Ascending aorta (tissue), 2 donors: ENCODE results near the gene LTB4R. TPM values are rescaled to one million over a fixed set of nuclear protein-coding genes. Genes with fewer than 3 reads are reported as not detected.
"Not testable (repeated sequence)": the region's sequence is repeated elsewhere in the genome, so short reads cannot be mapped to it uniquely, and the experiment has no call there.

Source experiments
- DNase-seq, 2 donors: peaks; one replicate each; pipeline ENCODE4 v3.0.0-alpha.2; 2019; ENCODE audit warnings: low spot score in 2 of 2
- H3K27ac ChIP-seq, 2 donors: fragments of 200-600 bp; sonication (generic); one replicate each; pipeline ENCODE4 v1.5.1; 2016 to 2017; ENCODE audit warnings: mild to moderate bottlenecking in 1 of 2
- H3K27me3 ChIP-seq: fragments of 200-600 bp; sonication (generic); one replicate; pipeline ENCODE4 v1.5.1; 2017
- H3K36me3 ChIP-seq, 2 donors: fragments of 200-600 bp; sonication (generic); one replicate each; pipeline ENCODE4 v1.5.1; 2016
- H3K4me1 ChIP-seq, 2 donors: fragments of 200-600 bp; sonication (generic); one replicate each; pipeline ENCODE4 v1.5.1; 2016 to 2017; ENCODE audit warnings: mild to moderate bottlenecking in 1 of 2
- H3K4me3 ChIP-seq, 2 donors: fragments of 200-600 bp; sonication (generic); one replicate each; pipeline ENCODE4 v1.5.1; 2016 to 2017; ENCODE audit warnings: mild to moderate bottlenecking in 1 of 2
- H3K9me3 ChIP-seq, 2 donors: fragments of 200-600 bp; sonication (generic); one replicate each; pipeline ENCODE4 v1.5.1; 2016
- intact Hi-C: fragments of 100-400 bp; cut with DNase I; formaldehyde crosslinking; loops from one replicate; pipeline ENCODE4 v1.15.1; 2023
- total RNA-seq: library from RNA; depleted of rRNA; stranded (reverse); fragments of >200 nt; gene quantifications from one replicate; pipeline ENCODE4 v1.1.0, GENCODE V29; 2016
- TF ChIP-seq, protein P1 (sequence below), 3 experiments: fragments of 200-600 bp in 2 of 3; fragments of 450-650 bp in 1 of 3; sonication (generic) in 2 of 3; IDR thresholded peaks; one replicate each; pipeline ENCODE4 v1.5.1; 2016 to 2019; ENCODE audit warnings: antibody characterized with exemption in 3 of 3, mild to moderate bottlenecking in 1 of 3, moderate library complexity in 1 of 3

The LTB4R gene
- total RNA-seq, 1 donor from 2014 or later = 3.6 TPM

DNA sequence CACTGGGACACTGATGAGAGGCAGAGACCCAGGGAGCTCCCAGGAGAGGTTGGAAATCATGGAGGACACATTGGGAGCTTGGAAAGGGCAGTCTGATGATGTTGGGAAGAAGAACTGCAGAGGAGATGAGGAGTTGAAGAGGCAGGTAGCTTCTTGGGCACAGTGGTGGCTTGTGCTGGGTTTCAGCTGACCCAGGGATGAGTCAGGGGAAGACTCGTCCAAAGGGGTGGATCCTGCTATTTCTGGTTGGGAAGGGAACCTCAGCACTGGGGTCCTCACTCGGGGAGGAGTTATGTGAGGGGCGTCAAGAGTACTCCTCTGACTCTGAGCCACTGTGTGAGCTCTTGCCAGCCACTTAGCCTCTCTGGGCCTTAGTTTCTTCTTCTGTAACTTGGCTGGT lies 12.0 kb downstream of the LTB4R start:
- Histone ChIP-seq H3K27ac (no peak overlapping the region), H3K27me3 (no peaks in the 10 kb centered on the region), H3K36me3 (no peaks in the 10 kb centered on the region), H3K4me3 (no peak overlapping the region), H3K4me1 (no peaks in the 10 kb centered on the region), H3K9me3 (no peaks in the 10 kb centered on the region)
- no peak for DNase-seq
- intact Hi-C loops = no loop called here
- TF ChIP-seq, protein P1, sequence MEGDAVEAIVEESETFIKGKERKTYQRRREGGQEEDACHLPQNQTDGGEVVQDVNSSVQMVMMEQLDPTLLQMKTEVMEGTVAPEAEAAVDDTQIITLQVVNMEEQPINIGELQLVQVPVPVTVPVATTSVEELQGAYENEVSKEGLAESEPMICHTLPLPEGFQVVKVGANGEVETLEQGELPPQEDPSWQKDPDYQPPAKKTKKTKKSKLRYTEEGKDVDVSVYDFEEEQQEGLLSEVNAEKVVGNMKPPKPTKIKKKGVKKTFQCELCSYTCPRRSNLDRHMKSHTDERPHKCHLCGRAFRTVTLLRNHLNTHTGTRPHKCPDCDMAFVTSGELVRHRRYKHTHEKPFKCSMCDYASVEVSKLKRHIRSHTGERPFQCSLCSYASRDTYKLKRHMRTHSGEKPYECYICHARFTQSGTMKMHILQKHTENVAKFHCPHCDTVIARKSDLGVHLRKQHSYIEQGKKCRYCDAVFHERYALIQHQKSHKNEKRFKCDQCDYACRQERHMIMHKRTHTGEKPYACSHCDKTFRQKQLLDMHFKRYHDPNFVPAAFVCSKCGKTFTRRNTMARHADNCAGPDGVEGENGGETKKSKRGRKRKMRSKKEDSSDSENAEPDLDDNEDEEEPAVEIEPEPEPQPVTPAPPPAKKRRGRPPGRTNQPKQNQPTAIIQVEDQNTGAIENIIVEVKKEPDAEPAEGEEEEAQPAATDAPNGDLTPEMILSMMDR (IDR thresholded peaks at IDR 0.05) = no peak

DNA sequence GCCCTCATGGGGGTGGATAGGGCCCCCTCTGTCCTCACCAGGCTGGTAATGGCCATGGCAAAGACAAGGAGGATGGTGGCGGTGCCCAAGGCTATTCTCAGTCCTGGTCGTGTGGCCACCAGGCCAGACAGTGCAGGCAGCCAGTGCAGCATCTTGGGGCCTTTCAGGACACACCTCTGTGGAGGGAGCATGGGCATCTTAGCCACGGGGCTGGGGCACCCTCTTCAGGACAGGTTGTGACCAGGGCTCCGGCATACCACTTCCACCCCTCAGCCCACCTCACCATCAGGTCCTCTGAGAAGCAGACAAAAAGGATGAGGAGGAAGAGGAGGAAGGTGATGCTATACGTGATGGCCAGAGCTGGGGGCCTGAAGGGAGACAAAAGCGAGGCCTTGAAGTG lies 12.7 kb downstream of the LTB4R start:
- H3K4me3 ChIP-seq = no peak overlapping the region
- H3K27me3 ChIP-seq = no peaks in the 10 kb centered on the region
- TF ChIP-seq, protein P1 (IDR thresholded peaks at IDR 0.05) = no peak
- H3K27ac ChIP-seq = no peak overlapping the region
- no peaks in the 10 kb centered on the region for H3K4me1 ChIP-seq
- no peaks in the 10 kb centered on the region for H3K36me3 ChIP-seq
- DNase-seq = no peak
- no peaks in the 10 kb centered on the region for H3K9me3 ChIP-seq
- intact Hi-C loops = no loop called here

DNA sequence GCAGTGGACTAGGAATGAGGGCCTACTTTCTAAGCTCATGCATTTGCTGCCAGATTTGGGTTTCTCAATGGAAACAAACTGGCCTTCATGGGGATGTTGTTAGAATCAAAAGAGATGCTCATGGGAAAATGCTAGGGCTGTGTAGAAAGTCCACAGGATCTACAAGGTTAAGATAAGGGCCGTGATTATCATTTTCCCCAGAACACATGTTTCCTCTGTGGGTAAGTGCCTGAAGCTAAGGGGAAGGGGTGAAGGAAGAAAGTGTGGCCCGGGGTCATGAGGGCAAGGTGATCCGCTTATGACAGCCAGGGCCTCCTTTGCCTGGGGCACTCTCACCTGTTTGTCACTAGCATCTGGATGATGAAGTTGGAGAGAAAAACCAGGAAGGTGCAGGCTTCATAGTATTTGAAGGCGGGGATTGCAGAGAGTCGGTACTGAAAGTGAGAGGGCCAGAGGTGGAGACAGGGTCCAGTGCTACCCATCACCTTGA lies 13.8 kb downstream of the LTB4R start:
- no peaks in the 10 kb centered on the region for H3K9me3 ChIP-seq
- no peak for DNase-seq
- intact Hi-C loops = no loop called here

DNA sequence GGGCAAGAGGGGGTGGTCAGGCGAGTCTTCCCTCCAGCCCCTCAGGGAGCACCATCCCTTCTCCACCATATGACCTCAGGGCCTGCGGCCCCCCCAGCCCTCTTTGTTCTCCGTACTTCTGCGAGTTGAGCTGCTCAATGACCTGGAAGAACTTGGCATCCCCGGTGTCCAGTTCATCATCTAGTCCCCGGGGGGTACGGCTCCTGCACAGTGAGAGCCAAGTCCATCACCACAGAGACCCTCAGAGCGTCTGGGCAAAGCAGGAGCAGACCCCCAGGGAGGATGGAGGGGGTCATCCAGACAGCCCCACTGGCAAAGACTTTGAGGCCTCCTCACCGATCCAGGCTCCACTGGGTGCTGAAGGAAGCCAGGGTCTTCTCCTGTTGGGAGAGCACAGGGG lies 14.7 kb downstream of the LTB4R start:
- no peak for DNase-seq
- intact Hi-C loops = no loop called here

More for the DNA sequence above, 13.8 kb downstream of the LTB4R start:
- TF ChIP-seq, protein P1 (IDR thresholded peaks at IDR 0.05) = no peak
- H3K27ac ChIP-seq = no peak overlapping the region
- no peaks in the 10 kb centered on the region for H3K36me3 ChIP-seq
- no peaks in the 10 kb centered on the region for H3K27me3 ChIP-seq
- no peaks in the 10 kb centered on the region for H3K4me1 ChIP-seq
- no peak overlapping the region for H3K4me3 ChIP-seq

DNA sequence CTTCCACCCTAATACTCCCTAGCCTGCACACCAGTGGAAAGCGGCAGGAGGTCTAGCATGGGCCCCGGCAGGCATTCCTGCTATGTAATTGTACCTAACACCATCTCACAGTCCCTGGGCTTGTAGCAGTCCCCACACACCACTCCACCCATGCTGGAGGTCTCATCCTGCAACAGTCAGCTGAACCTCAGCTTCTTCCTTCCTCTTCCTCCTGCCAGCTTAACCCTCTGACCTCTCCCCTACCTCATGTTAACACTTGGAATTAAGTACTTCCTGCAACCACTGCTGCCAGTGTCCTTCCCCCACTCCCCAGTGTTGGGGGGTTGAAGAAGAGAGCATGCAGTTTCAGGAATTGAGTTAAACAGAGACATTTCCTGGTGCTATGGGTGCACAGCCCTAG lies 16.0 kb downstream of the LTB4R start:
- Histone ChIP-seq H3K27me3 (no peaks in the 10 kb centered on the region), H3K9me3 (no peaks in the 10 kb centered on the region), H3K4me1 (peaks cover 0 to 1% of the 10 kb centered on the region in 2 donors), H3K4me3 (no peak overlapping the region), H3K36me3 (no peaks in the 10 kb centered on the region), H3K27ac (no peak overlapping the region)
- TF ChIP-seq, protein P1 (IDR thresholded peaks at IDR 0.05) = no peak
- intact Hi-C loops = no loop called here
- DNase-seq = no peak

More for the DNA sequence above, 14.7 kb downstream of the LTB4R start:
- TF ChIP-seq, protein P1 (IDR thresholded peaks at IDR 0.05) = no peak
- Histone ChIP-seq H3K27me3 (no peaks in the 10 kb centered on the region), H3K4me3 (no peak overlapping the region), H3K4me1 (no peaks in the 10 kb centered on the region), H3K36me3 (no peaks in the 10 kb centered on the region), H3K9me3 (no peaks in the 10 kb centered on the region), H3K27ac (no peak overlapping the region)

DNA sequence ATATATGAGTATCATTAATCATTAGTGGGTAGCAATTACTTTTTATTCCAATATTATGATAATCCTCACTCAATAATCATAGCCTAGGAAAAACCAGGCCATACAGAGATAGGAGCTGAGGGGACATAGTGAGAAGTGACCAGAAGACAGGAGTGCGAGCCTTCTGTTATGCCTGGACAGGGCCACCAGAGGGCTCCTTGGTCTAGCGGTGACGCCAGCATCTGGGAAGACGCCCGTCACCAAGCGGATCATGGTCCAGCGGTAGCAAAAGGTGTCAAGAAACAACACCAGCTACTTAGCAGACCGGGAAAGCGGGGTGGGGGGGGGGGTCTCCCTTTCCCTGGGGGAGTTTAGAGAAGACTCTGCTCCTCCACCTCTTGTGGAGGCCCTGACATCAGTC lies 16.6 kb downstream of the LTB4R start:
- DNase-seq = peak in 1 of 2 donors; percentile 80
- H3K9me3 ChIP-seq, H3K27ac ChIP-seq, H3K27me3 ChIP-seq, H3K4me3 ChIP-seq, H3K36me3 ChIP-seq, intact Hi-C loops, H3K4me1 ChIP-seq: not testable (repeated sequence)
- TF ChIP-seq, protein P1 (IDR thresholded peaks at IDR 0.05) = peak; percentile 57 to 70 (median 60)
